Measurements from ENCODE around the gene SHLD1. TPM values are rescaled to one million over a fixed set of nuclear protein-coding genes. Genes with fewer than 3 reads are reported as not detected.

The SHLD1 gene
- total and polyA plus RNA-seq, 2 donors (not counting 3 experiments of a cell fraction or from before 2014, with no cell fraction given), result 4.7 to 6.3 TPM

- dilution Hi-C loops (cut with MboI; ENCODE audit: extremely low pct_ligation_motif_present, low sequenced_read_pairs) (no loop called here), intact Hi-C loops (cut with micrococcal nuclease) (no loop called here)
- Histone ChIP-seq H3K9ac (replicated peaks; ENCODE audit: extremely low read depth, insufficient read depth, low read length) (no peak overlapping the region), H3K27ac (ENCODE audit: insufficient read depth, low read depth, low read length) (no peak overlapping the region), H2AFZ (ENCODE audit: low read depth, low read length) (no peak overlapping the region), H3K9me3 (replicated peaks; ENCODE audit: control insufficient read depth, insufficient read depth, low read length) (no peaks in the 10 kb centered on the region), H3K4me2 (ENCODE audit: insufficient read depth, low read length) (no peak overlapping the region), H3K4me1 (ENCODE audit: control insufficient read depth, extremely low read depth, insufficient read depth, low read length) (no peaks in the 10 kb centered on the region), H3K27me3 (ENCODE audit: control insufficient read depth in 2 of 2, insufficient read depth in 2 of 2, low read length in 2 of 2) (no peaks in the 10 kb centered on the region), H3K4me3 (replicated peaks in 1 of 3; ENCODE audit: insufficient read depth in 1 of 3, low read depth in 1 of 3, low read length in 3 of 3) (no peak overlapping the region), H3K79me2 (ENCODE audit: control insufficient read depth, insufficient read depth, low read length) (no peaks in the 10 kb centered on the region), H3K36me3 (ENCODE audit: control insufficient read depth in 2 of 2, extremely low read depth in 1 of 2, insufficient read depth in 2 of 2, low read length in 2 of 2) (no peaks in the 10 kb centered on the region), H4K20me1 (replicated peaks; ENCODE audit: control insufficient read depth, extremely low read depth, insufficient read depth, low read length) (no peaks in the 10 kb centered on the region), H3K9me1 (replicated peaks; ENCODE audit: control insufficient read depth, extremely low read depth, insufficient read depth, low read length) (no peaks in the 10 kb centered on the region)
- TF ChIP-seq MAX (IDR thresholded peaks at IDR 0.05; ENCODE audit: insufficient read depth, insufficient read length), result no peak
- TF ChIP-seq FOS (IDR thresholded peaks at IDR 0.05; ENCODE audit: borderline replicate concordance, insufficient read depth, low read length), result no peak
- CTCF ChIA-PET, result interaction anchor here (3.9 kb wide), 1 partner anchor 36 kb away, joined by 19 read pairs; no protein-coding TSS in a partner anchor
- DNase-seq (ENCODE audit: low read depth, low spot score) (no peak), FAIRE-seq (no peak)
- POLR2A ChIA-PET, result interaction anchor here (0.6 kb wide), 1 partner anchor 78 kb away, joined by 5 read pairs; no protein-coding TSS in a partner anchor
- no TSS peak for BruUV-seq (replicated peaks)
Measured at GRCh38 chr20:5751856-5752255, 1.7 kb downstream of the SHLD1 start.

GRCh38 chr20:5753814-5754213, 3.6 kb downstream of the SHLD1 start:
- H3K4me1 ChIP-seq (ENCODE audit: control insufficient read depth, extremely low read depth, insufficient read depth, low read length), result no peaks in the 10 kb centered on the region
- BruUV-seq (replicated peaks), result no TSS peak
- FAIRE-seq, result no peak

More at GRCh38 chr20:5753814-5754213, 3.6 kb downstream of the SHLD1 start:
- no peak for TF ChIP-seq JUN (IDR thresholded peaks at IDR 0.05; ENCODE audit: borderline replicate concordance, insufficient read depth, insufficient read length, low read depth)
- no peaks in the 10 kb centered on the region for H4K20me1 ChIP-seq (replicated peaks; ENCODE audit: control insufficient read depth, extremely low read depth, insufficient read depth, low read length)
- ChIA-PET CTCF (interaction anchor here (3.9 kb wide), 1 partner anchor 34 kb away, joined by 19 read pairs; no protein-coding TSS in a partner anchor), POLR2A (no interaction called here)
- H3K9me3 ChIP-seq (replicated peaks; ENCODE audit: control insufficient read depth, insufficient read depth, low read length), result no peaks in the 10 kb centered on the region
- no peaks in the 10 kb centered on the region for H3K79me2 ChIP-seq (ENCODE audit: control insufficient read depth, insufficient read depth, low read length)
- intact Hi-C loops (cut with micrococcal nuclease) (no loop called here), dilution Hi-C loops (cut with MboI; ENCODE audit: extremely low pct_ligation_motif_present, low sequenced_read_pairs) (no loop called here)
- H3K36me3 ChIP-seq (ENCODE audit: control insufficient read depth in 2 of 2, extremely low read depth in 1 of 2, insufficient read depth in 2 of 2, low read length in 2 of 2), result no peaks in the 10 kb centered on the region
- H3K27me3 ChIP-seq (ENCODE audit: control insufficient read depth in 2 of 2, insufficient read depth in 2 of 2, low read length in 2 of 2), result no peaks in the 10 kb centered on the region
- no peak overlapping the region for H3K9ac ChIP-seq (replicated peaks; ENCODE audit: extremely low read depth, insufficient read depth, low read length)
- no peak for DNase-seq (ENCODE audit: low read depth, low spot score)
- no peaks in the 10 kb centered on the region for H3K9me1 ChIP-seq (replicated peaks; ENCODE audit: control insufficient read depth, extremely low read depth, insufficient read depth, low read length)
- H2AFZ ChIP-seq (ENCODE audit: low read depth, low read length), result no peak overlapping the region
- H3K27ac ChIP-seq (ENCODE audit: insufficient read depth, low read depth, low read length), result no peak overlapping the region
- H3K4me3 ChIP-seq (replicated peaks in 1 of 3; ENCODE audit: insufficient read depth in 1 of 3, low read depth in 1 of 3, low read length in 3 of 3), result no peak overlapping the region
- no peak overlapping the region for H3K4me2 ChIP-seq (ENCODE audit: insufficient read depth, low read length)
